WI38 (cell line): Measurements from ENCODE around the gene SPATS2.
"Not testable (repeated sequence)": the region's sequence is repeated elsewhere in the genome, so short reads cannot be mapped to it uniquely, and the experiment has no call there.

Experiments used
- H3K4me3 ChIP-seq: 2 replicates; pipeline ENCODE4 v1.5.1; 2011; ENCODE audit warnings: low read depth, mild to moderate bottlenecking, control low read depth, low read length
- TF ChIP-seq, protein P1 (sequence below): IDR thresholded peaks from 2 replicates; pipeline ENCODE4 v1.5.1; 2012; ENCODE audit warnings: low read depth, mild to moderate bottlenecking, control low read depth, low read length

SPATS2 gene

DNA sequence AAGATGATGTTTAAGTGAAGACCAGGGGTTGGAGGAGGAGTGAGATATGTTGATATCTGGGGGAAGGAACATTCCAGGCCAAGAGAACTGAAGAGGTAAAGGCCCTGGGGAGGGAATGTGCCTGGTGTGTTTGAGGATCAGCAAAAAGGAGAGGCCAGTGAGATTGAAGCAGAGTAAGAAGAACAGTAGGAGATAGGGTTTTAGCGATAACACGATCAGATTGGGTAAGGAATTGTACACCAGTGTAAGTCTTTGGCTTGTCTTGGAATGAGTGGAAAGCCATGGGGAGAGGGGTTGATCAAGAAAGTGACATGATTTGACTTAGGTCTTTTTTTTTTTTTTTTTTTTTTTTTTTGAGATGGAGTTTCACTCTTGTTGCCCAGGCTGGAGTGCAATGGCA is 39.4 kb upstream of the SPATS2 start:
- TF ChIP-seq, protein P1, sequence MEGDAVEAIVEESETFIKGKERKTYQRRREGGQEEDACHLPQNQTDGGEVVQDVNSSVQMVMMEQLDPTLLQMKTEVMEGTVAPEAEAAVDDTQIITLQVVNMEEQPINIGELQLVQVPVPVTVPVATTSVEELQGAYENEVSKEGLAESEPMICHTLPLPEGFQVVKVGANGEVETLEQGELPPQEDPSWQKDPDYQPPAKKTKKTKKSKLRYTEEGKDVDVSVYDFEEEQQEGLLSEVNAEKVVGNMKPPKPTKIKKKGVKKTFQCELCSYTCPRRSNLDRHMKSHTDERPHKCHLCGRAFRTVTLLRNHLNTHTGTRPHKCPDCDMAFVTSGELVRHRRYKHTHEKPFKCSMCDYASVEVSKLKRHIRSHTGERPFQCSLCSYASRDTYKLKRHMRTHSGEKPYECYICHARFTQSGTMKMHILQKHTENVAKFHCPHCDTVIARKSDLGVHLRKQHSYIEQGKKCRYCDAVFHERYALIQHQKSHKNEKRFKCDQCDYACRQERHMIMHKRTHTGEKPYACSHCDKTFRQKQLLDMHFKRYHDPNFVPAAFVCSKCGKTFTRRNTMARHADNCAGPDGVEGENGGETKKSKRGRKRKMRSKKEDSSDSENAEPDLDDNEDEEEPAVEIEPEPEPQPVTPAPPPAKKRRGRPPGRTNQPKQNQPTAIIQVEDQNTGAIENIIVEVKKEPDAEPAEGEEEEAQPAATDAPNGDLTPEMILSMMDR: no peak
- no peak overlapping the region for H3K4me3 ChIP-seq

DNA sequence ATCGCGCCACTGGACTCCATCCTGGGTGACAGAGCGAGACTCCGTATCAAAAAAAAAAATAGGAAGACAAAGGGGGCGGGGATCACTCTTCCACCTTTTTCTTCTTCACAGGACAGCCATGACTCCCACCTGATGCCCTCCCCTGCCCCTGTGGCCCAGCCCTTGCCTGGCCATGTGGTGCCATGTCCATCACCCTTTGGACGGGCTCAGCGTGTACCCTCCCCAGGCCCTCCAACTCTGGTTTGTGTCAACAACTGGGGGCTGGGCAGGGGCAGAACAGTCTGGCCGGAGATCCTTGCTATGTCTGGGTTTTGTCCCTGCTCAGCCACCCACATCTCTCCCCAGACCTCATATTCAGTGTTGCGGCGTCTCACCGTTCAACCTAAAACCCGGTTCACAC is 38.4 kb upstream of the SPATS2 start:
- TF ChIP-seq, protein P1: no peak
- no peak overlapping the region for H3K4me3 ChIP-seq

GRCh38 chr12:49330032-49330619 is 37.1 kb upstream of the SPATS2 start:
- TF ChIP-seq, protein P1: no peak
- no peak overlapping the region for H3K4me3 ChIP-seq

GRCh38 chr12:49330631-49331379 is 36.5 kb upstream of the SPATS2 start:
- TF ChIP-seq, protein P1: no peak
- no peak overlapping the region for H3K4me3 ChIP-seq

DNA sequence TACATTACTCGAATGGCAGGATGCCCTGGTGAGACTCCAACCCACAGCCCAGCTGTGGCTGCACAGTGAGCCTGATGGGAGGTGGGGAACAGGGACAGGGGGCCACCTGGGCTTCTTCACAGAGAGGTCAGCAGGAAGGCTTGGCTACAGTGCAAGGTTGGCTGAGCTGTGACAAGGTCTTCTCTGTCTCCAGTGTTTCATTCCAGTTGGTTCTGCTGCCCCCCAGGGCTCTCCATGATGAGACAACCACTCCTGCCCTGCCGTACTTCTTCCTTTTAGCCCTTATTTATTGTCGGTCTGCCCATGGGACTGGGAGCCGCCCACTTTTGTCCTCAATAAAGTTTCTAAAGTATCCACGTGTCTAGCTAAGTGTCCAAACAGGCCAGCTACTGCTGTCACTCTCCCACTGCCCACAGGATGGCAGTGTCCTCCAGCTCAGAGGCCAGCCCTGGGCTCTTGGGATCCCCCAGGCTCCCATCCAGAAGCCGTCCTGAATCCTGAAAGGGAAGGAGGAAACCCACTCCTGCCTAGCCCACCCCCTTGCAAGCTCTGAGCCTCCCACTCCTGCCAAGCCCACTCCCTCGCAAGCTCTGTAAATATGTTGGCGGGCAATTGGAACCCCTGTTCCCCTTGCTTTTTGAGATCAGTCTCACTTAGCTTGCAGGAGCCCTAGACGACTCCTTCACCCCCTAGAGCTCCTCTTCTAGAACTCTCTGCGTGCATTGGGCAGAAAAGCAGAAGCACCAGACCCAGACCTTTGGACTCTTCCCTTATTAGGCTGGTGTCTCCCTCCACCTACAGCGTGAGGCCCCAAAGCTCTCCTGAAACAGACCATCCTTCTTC is 35.7 kb upstream of the SPATS2 start:
- TF ChIP-seq, protein P1: peak; percentile 76
- no peak overlapping the region for H3K4me3 ChIP-seq

DNA sequence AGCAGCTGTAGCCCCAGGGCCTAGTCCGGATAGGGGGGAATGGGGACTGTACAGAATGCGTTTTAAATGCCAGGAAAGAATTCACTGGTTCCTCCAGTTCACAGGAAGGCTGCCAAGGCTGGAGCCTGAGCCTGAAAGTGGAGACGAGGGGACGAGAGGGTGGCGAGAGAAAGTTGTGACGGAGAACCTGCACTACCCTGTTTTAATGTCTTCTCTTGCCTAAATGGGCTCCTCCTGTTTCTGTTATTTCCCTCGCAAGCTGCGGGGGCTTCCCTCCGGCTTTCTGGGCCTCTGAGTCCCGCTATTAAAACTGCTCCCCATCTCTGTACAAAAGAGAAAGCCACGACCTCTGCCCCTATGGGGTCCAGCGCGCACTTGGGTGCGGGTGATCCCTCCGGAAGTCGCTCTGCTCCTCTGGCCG is 34.8 kb upstream of the SPATS2 start:
- TF ChIP-seq, protein P1: no peak
- no peak overlapping the region for H3K4me3 ChIP-seq

GRCh38 chr12:49332891-49333371 is 34.3 kb upstream of the SPATS2 start:
- TF ChIP-seq, protein P1: no peak
- no peak overlapping the region for H3K4me3 ChIP-seq

- H3K4me3 ChIP-seq: not testable (repeated sequence)
These were observed 33.5 kb upstream of the SPATS2 start for GRCh38 chr12:49333778-49334177.
